K562 (cell line): Measurements from ENCODE around the gene CCDC106. TPM values are rescaled to one million over a fixed set of nuclear protein-coding genes. Genes with fewer than 3 reads are reported as not detected.

Experiments
- BRF1 ChIP-seq: IDR thresholded peaks from 3 replicates; pipeline ENCODE4 v1.6.1; 2011; ENCODE audit warnings: borderline replicate concordance, mild to moderate bottlenecking; ENCODE audit not compliant: insufficient read length; ENCODE audit errors: extremely low read depth
- CHD4 ChIP-seq: fragments of 200-600 bp; sonication (generic); IDR thresholded peaks from 3 replicates; pipeline ENCODE4 v1.6.1; 2012; ENCODE audit warnings: low read depth, mild to moderate bottlenecking, mixed read lengths, low read length, inconsistent platforms; ENCODE audit not compliant: insufficient read depth, insufficient replicate concordance, poor library complexity, severe bottlenecking
- ELF2 ChIP-seq: fragments of 250-450 bp; sonication (Bioruptor Pico); IDR thresholded peaks from 2 replicates; pipeline ENCODE4 v1.5.0; 2021; ENCODE audit warnings: mild to moderate bottlenecking
- EP400 ChIP-seq: fragments of 450-650 bp; IDR thresholded peaks from 2 replicates; pipeline ENCODE4 v1.6.1; 2017; ENCODE audit warnings: antibody characterized with exemption, mild to moderate bottlenecking, moderate library complexity
- MEF2A ChIP-seq: IDR thresholded peaks from 2 replicates; pipeline ENCODE4 v1.6.1; 2011; ENCODE audit warnings: low read depth, mild to moderate bottlenecking, low read length, moderate library complexity; ENCODE audit not compliant: control insufficient read depth
- MGA ChIP-seq: fragments of 450-650 bp; IDR thresholded peaks from 2 replicates; pipeline ENCODE4 v1.6.1; 2016; ENCODE audit warnings: mild to moderate bottlenecking, moderate library complexity
- NFIC ChIP-seq: fragments of 450-650 bp; IDR thresholded peaks from 2 replicates; pipeline ENCODE4 v1.6.1; 2017; ENCODE audit warnings: mild to moderate bottlenecking, inconsistent platforms
- SMARCE1 ChIP-seq: fragments of 450-650 bp; IDR thresholded peaks from 2 replicates; pipeline ENCODE4 v1.7.1; 2016; ENCODE audit warnings: mild to moderate bottlenecking
- TBP ChIP-seq: optimal IDR thresholded peaks from 2 replicates; pipeline ENCODE3; 2011; ENCODE audit warnings: low read depth, low read length, improper control_type of control experiment
- TFAM ChIP-seq: fragments of 250-450 bp; sonication (Bioruptor Pico); conservative IDR thresholded peaks from 2 replicates; pipeline ENCODE4 v1.5.0; 2021; ENCODE audit warnings: mild to moderate bottlenecking, moderate library complexity
- ZFP36 ChIP-seq: fragments of 150-350 bp; IDR thresholded peaks from 2 replicates; pipeline ENCODE4 v1.6.1; 2018; ENCODE audit warnings: low read length, low read depth; ENCODE audit not compliant: partially characterized antibody
- ZFX ChIP-seq: sonication (generic); formaldehyde crosslinking; IDR thresholded peaks from 2 replicates; pipeline ENCODE4 v1.8.0; 2022; ENCODE audit warnings: mild to moderate bottlenecking, missing genetic modification reagents, moderate library complexity
- ZNF133 ChIP-seq: fragments of 250-450 bp; sonication (Bioruptor Pico); IDR thresholded peaks from 2 replicates; pipeline ENCODE4 v1.4.0; 2020; ENCODE audit warnings: mild to moderate bottlenecking
- ZZZ3 ChIP-seq: fragments of 450-650 bp; IDR thresholded peaks from 2 replicates; pipeline ENCODE4 v1.6.1; 2016; ENCODE audit warnings: antibody characterized with exemption, mild to moderate bottlenecking, moderate library complexity
- polyA plus RNA-seq, 8 experiments: library from polyadenylated mRNA; depleted of rRNA in 4 of 8; stranded (reverse) in 5 of 8; unstranded in 3 of 8; fragments of >200 nt; fragmentation: Nextera tagmentation in 2 of 8; fragmentation: Illumina TruSeq in 1 of 8; extraction: Ambion mirVana in 2 of 8; extraction: Trizol in 1 of 8; gene quantifications; 2 replicates each; pipeline versions ENCODE4 v1.2.1 to v1.2.3, GENCODE V29; 2011 to 2014; ENCODE audit warnings: inconsistent platforms in 1 of 8, missing spikeins in 1 of 8
- total RNA-seq, 7 experiments: library from RNA; depleted of rRNA in 6 of 7; stranded (reverse); fragments of >200 nt in 6 of 7; fragmentation: Illumina TruSeq in 2 of 7; extraction: Trizol in 2 of 7; gene quantifications; 2 replicates each; pipeline versions ENCODE4 v1.2.1 to v1.2.3, GENCODE V29; 2011 to 2021; ENCODE audit warnings: low replicate concordance in 1 of 7
- TF ChIP-seq, protein P1 (sequence below): sonication (generic); formaldehyde crosslinking; IDR thresholded peaks from 2 replicates; pipeline ENCODE4 v1.8.0; 2022; ENCODE audit warnings: missing genetic modification reagents, mild to moderate bottlenecking, moderate library complexity, borderline replicate concordance

Gene CCDC106
- total and polyA plus RNA-seq, 9 of the 15 experiments (the other 6 are each of a cell fraction or from before 2014, with no cell fraction given), result 0.10 to 27.5 (median 15.0) TPM; not detected in 1

DNA sequence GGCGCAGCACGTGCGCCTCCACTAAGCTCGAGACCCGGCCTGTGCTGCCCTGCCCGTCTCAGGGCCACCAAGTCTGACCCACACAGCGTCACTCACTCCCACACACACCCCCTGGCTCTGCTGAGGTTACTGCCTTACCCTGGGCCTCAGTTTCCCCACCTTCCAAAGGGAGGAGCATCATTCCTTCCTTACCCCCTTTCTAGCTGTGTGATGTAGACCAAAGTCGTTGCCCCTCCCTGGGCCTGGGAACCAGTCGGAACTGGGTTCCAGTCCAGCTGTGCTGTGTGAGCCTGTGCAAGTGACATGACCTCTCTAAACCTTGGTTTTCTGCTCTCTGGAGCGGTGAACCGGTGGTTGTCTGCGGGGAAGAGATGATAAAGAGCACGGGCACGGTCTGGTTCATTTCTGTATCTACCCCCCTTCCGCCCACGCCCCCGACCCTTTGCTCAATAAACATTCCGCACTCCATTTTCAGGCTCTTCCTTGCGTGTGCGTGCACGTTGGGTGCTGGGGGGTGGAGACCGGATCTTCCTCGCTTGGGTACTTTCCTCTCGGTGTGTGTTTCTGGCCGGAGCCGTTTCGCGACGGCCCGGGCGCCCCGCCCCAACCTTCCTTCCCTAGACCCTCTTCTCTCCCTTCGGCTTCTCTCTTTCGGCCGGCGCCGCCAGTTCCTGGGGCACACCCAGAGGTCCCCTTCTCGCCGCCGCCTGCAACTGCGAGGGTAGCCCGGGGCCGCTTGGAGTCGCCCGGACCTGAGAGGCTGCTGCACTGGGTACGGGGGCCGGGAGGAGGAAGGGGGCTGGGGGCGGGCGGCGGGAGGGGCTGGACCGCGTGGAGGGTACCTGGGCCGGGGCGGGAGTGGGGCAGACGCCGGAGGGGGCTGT, 4.8 kb upstream of the CCDC106 start, which contains the start of gene ZNF581 (continued):
- TF ChIP-seq BRF1 (no peak), ZFP36 (peak; percentile 45), NFIC (0 out of 2 replicates have a peak, but pooled peaks have one; percentile 25), EP400 (peak; percentile 86; the same call in 1 of the 2 replicates), ZZZ3 (no peak), ZNF133 (CRISPR knock-in tag) (no peak), ZFX (CRISPR knock-in tag) (peak; percentile 15; the same call in 1 of the 2 replicates), TBP (peak; percentile 69), MEF2A (no peak), CHD4 (no peak), MGA (no peak), TFAM (CRISPR knock-in tag) (no peak), ELF2 (0 out of 2 replicates have a peak, but pooled peaks have one; percentile 31), SMARCE1 (no peak)
- TF ChIP-seq, protein P1, sequence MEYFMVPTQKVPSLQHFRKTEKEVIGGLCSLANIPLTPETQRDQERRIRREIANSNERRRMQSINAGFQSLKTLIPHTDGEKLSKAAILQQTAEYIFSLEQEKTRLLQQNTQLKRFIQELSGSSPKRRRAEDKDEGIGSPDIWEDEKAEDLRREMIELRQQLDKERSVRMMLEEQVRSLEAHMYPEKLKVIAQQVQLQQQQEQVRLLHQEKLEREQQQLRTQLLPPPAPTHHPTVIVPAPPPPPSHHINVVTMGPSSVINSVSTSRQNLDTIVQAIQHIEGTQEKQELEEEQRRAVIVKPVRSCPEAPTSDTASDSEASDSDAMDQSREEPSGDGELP (CRISPR knock-in tag), result peak; percentile 41; the same call in 1 of the 2 replicates
